SU-DHL-6 (cell line): ENCODE data around the gene PEX12.
A peak's percentile ranks its signal among the peaks of the same experiment; 100 is the strongest.

Source experiments
- H2AFZ ChIP-seq: fragments of 200-600 bp; sonication (generic); 2 replicates; pipeline ENCODE4 v1.6.1; 2014; ENCODE audit warnings: low read depth, mild to moderate bottlenecking, moderate library complexity, mixed read lengths, antibody characterized with exemption, low read length; ENCODE audit not compliant: severe bottlenecking
- H3F3A ChIP-seq: fragments of 200-600 bp; shearing (Covaris generic); 2 replicates; pipeline ENCODE4 v1.6.0; 2016; ENCODE audit warnings: antibody characterized with exemption, mild to moderate bottlenecking; ENCODE audit not compliant: insufficient read depth
- H3K27ac ChIP-seq: fragments of 200-600 bp; sonication (generic); 2 replicates; pipeline ENCODE4 v1.5.1; 2016; ENCODE audit warnings: low read depth, mild to moderate bottlenecking, low read length, moderate library complexity, mixed read lengths
- H3K27me3 ChIP-seq: fragments of 200-600 bp; sonication (generic), shearing (Covaris generic); 2 replicates; pipeline ENCODE4 v1.6.0; 2014; ENCODE audit warnings: mild to moderate bottlenecking, low read length
- H3K36me3 ChIP-seq: fragments of 200-600 bp; sonication (generic); 2 replicates; pipeline ENCODE4 v1.6.1; 2014; ENCODE audit warnings: mild to moderate bottlenecking, low read length, mixed read lengths
- H3K4me2 ChIP-seq: fragments of 300-600, 200-600 bp; shearing (Covaris generic), sonication (generic); 2 replicates; pipeline ENCODE4 v1.6.0; 2014; ENCODE audit warnings: low read length, low read depth, mild to moderate bottlenecking; ENCODE audit not compliant: poor library complexity, severe bottlenecking
- H3K4me3 ChIP-seq: fragments of 200-600 bp; sonication (generic); 2 replicates; pipeline ENCODE4 v1.5.1; 2014; ENCODE audit warnings: antibody characterized with exemption, low read length, mild to moderate bottlenecking, mixed read lengths; ENCODE audit not compliant: insufficient read depth, poor library complexity, severe bottlenecking
- H3K79me2 ChIP-seq: fragments of 200-600 bp; sonication (generic); 2 replicates; pipeline ENCODE4 v1.6.1; 2014; ENCODE audit warnings: mild to moderate bottlenecking, low read length, moderate library complexity; ENCODE audit not compliant: insufficient read depth
- H3K9ac ChIP-seq: fragments of 200-600 bp; sonication (generic); 2 replicates; pipeline ENCODE4 v1.7.0; 2014; ENCODE audit warnings: mild to moderate bottlenecking, low read length
- H3K9me2 ChIP-seq: fragments of 200-600 bp; sonication (generic); replicated peaks from 2 replicates; pipeline ENCODE4 v1.6.1; 2014; ENCODE audit warnings: low read length; ENCODE audit not compliant: insufficient read depth
- H3K9me3 ChIP-seq: fragments of 200-600 bp; sonication (generic); 2 replicates; pipeline ENCODE4 v1.6.1; 2014; ENCODE audit warnings: low read length, mixed read lengths; ENCODE audit not compliant: insufficient read depth
- H4K20me1 ChIP-seq: fragments of 200-600 bp; sonication (generic); 2 replicates; pipeline ENCODE4 v1.6.1; 2014; ENCODE audit warnings: low read depth, mild to moderate bottlenecking, antibody characterized with exemption, low read length, moderate library complexity, mixed read lengths
- CTCF ChIP-seq: fragments of 200-600 bp; sonication (generic); IDR thresholded peaks from one replicate; pipeline ENCODE4 v1.5.1; 2017; ENCODE audit warnings: antibody characterized with exemption, mild to moderate bottlenecking, low read length, moderate library complexity; ENCODE audit not compliant: insufficient read depth, poor library complexity, severe bottlenecking
- EZH2phosphoT487 ChIP-seq: fragments of 200-600 bp; sonication (generic), shearing (Covaris generic); conservative IDR thresholded peaks from 2 replicates; pipeline ENCODE4 v1.6.1; 2018; ENCODE audit warnings: mild to moderate bottlenecking, antibody characterized with exemption, low read length, moderate library complexity, mixed read lengths

Gene PEX12

GRCh38 chr17:35596530-35597233 lies 18.3 kb upstream of the PEX12 start:
- H3K4me2 ChIP-seq = no peak overlapping the region
- H3K36me3 ChIP-seq = peaks cover 20% of the 10 kb centered on the region; the same call in 1 of the 2 replicates
- no peaks in the 10 kb centered on the region for H4K20me1 ChIP-seq
- H3K79me2 ChIP-seq = peaks cover 20% of the 10 kb centered on the region
- H3K9ac ChIP-seq = no peak overlapping the region
- no peaks in the 10 kb centered on the region for H3K27me3 ChIP-seq
- H3K9me3 ChIP-seq = no peaks in the 10 kb centered on the region
- H3K4me3 ChIP-seq = no peak overlapping the region
- H3K9me2 ChIP-seq = no peaks in the 10 kb centered on the region
- H3K27ac ChIP-seq = no peak overlapping the region
- no peak overlapping the region for H2AFZ ChIP-seq
- TF ChIP-seq CTCF (no peak), EZH2phosphoT487 (no peak)
- H3F3A ChIP-seq = peaks cover 11% of the 10 kb centered on the region; the same call in 1 of the 2 replicates

- Histone ChIP-seq H4K20me1 (no peaks in the 10 kb centered on the region), H2AFZ (no peak overlapping the region), H3K9ac (no peak overlapping the region), H3K27me3 (no peaks in the 10 kb centered on the region), H3K9me3 (no peaks in the 10 kb centered on the region), H3K4me2 (no peak overlapping the region), H3K4me3 (no peak overlapping the region), H3K27ac (no peak overlapping the region), H3K9me2 (no peaks in the 10 kb centered on the region), H3F3A (peaks cover 11% of the 10 kb centered on the region; the same call in 1 of the 2 replicates), H3K79me2 (peaks cover 22% of the 10 kb centered on the region), H3K36me3 (peaks cover 20% of the 10 kb centered on the region; the same call in 1 of the 2 replicates)
- TF ChIP-seq EZH2phosphoT487 = no peak
- TF ChIP-seq CTCF = no peak
These were observed 17.7 kb upstream of the PEX12 start for GRCh38 chr17:35596072-35596471.

DNA sequence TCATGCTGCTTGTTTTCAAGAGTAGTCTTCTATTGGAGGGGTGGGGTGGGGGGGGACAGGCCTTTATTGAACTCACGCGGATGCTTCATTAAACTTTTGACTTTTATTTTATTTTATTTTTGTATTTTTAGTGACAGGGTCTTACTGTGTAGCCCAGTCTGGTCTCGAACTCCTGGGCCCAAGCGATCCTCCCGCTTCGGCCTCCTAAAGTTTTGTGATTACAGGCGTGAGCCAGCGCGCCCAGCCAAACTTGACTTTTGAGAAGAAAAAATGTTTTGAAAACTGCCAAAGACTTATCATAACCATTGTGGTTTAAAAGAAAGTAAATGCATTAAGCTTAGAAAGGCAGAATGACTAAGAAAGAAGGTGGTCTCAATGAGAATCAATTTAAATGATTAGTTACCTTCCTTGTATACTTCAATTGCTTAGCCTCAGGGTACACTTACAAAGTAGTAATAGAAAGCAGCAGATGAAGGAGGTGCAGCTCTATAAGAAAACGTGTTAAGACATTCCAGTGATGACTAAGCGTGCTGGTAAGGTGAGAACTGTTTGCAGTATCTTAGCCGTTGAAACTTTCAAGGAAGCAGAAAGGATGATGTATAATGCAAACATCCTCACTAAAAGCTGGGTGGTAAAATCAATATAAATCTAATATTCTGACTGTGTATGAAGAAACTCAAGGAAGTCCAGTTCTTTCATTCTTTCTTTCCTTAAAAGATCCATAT lies 10.0 kb upstream of the PEX12 start:
- Histone ChIP-seq H2AFZ (no peak overlapping the region), H3K27ac (no peak overlapping the region), H3K4me2 (peak overlapping the region; percentile 60), H3K9ac (peak overlapping the region; percentile 75), H3K9me3 (no peaks in the 10 kb centered on the region), H3K36me3 (no peaks in the 10 kb centered on the region), H3K79me2 (peaks cover 42% of the 10 kb centered on the region), H4K20me1 (no peaks in the 10 kb centered on the region), H3K27me3 (no peaks in the 10 kb centered on the region), H3K4me3 (peak overlapping the region; percentile 86), H3K9me2 (no peaks in the 10 kb centered on the region), H3F3A (peaks cover 9% of the 10 kb centered on the region)
- no peak for TF ChIP-seq CTCF
- TF ChIP-seq EZH2phosphoT487 = no peak
